ENCODE results near the gene JAK3.

The JAK3 gene

GRCh38 chr19:17865364-17866311, 17.9 kb upstream of the JAK3 start:
- DNase-seq (ENCODE audit: low read depth) = peak; percentile 67

DNA sequence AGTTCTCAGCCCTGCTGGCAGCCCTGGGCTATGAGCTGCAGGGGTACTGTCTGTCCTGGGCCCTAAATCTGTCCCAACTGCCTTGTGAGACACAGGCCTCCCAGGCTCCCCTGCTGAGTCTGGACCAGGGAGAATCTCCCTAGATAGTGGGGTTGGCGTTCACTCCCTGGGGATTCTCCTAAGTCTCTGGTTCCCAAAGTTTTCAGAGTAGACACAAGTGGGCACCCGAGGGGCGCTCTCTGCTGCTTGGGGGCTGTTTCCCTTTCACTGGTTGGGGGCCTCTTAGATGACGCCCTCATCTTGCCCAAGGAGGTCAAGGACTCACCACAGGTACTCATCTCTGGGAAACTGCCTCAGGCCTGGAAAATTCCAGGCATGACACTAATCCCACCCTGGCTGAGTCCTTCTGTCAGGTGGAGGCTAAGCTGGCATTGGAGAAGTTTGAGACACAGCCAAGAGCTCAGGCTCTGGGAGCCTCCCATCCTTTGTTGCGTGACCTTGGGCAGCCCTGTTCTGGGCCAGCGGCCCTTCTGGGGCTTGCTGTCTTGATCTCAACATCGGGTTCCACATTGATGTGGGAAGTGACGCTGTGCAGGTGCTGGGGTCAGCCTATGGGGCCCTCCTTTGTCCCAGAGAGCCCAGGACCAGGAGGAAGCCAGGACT, 15.9 kb upstream of the JAK3 start:
- peak; percentile 32 for DNase-seq (ENCODE audit: low read depth)

- DNase-seq (ENCODE audit: low read depth) = no peak
Observed at GRCh38 chr19:17862711-17863519, 15.1 kb upstream of the JAK3 start.

DNA sequence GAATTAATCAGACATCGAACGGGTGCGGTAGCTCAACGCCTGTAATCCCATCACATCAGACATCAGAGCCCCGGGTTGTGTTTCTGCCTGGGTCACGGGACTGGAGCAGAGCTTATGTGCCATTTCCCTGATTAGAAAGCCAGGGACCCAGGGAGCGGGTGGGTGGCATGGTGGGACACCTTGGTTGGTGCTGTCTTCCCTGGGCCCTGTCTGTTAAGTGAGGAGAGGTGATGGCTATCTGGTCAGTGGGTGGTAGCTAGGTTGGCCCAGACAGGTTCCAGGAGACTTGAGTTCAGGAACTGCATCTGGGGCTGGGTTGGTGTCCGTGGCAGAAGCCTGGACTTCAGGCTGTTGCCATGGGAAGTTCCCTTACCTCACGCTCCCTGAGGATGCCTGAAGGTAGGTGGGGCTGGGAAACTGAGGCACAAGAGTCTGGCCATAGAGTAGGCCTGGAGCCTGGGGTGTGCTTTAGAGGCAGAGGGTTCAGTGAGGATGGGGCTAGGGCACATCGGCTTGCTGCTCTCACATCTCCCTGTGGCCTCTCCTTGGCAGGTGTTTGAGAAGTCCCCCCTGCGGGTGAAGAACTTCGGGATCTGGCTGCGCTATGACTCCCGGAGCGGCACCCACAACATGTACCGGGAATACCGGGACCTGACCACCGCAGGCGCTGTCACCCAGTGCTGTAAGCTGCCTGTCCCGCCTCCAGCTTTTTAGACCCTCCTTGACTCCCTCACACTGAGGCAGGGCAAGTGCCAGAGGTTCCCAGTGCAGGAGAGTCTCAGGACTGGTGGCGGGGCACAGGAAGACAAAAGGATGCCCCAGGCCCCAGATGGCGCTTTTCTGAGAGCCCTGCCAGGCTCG, 14.0 kb upstream of the JAK3 start:
- no peak for DNase-seq (ENCODE audit: low read depth)

- peak; percentile 42 for DNase-seq (ENCODE audit: low read depth)
Observed at GRCh38 chr19:17860993-17861360, 13.2 kb upstream of the JAK3 start.

- DNase-seq (ENCODE audit: low read depth) = peak; percentile 28
Observed at GRCh38 chr19:17860331-17860992, 12.7 kb upstream of the JAK3 start.

- peak; percentile 100 for DNase-seq (ENCODE audit: low read depth)
Observed at GRCh38 chr19:17859533-17860330, 11.9 kb upstream of the JAK3 start, which contains the start of gene RPL18A. RPL18A (plus strand) TSS chr19:17859910; CDS start chr19:17859957, 47 bp downstream.

GRCh38 chr19:17855280-17856152, 7.7 kb upstream of the JAK3 start:
- DNase-seq (ENCODE audit: low read depth) = peak; percentile 79

GRCh38 chr19:17854061-17854460, 6.3 kb upstream of the JAK3 start:
- no peak for DNase-seq (ENCODE audit: low read depth)

- no peak for DNase-seq (ENCODE audit: low read depth)
Observed at GRCh38 chr19:17848595-17849292, 962 bp upstream of the JAK3 start.

GRCh38 chr19:17846146-17846545, 1.6 kb downstream of the JAK3 start:
- no peak for DNase-seq (ENCODE audit: low read depth)

- no peak for DNase-seq (ENCODE audit: low read depth)
Observed at GRCh38 chr19:17843908-17844490, 3.8 kb downstream of the JAK3 start.

DNA sequence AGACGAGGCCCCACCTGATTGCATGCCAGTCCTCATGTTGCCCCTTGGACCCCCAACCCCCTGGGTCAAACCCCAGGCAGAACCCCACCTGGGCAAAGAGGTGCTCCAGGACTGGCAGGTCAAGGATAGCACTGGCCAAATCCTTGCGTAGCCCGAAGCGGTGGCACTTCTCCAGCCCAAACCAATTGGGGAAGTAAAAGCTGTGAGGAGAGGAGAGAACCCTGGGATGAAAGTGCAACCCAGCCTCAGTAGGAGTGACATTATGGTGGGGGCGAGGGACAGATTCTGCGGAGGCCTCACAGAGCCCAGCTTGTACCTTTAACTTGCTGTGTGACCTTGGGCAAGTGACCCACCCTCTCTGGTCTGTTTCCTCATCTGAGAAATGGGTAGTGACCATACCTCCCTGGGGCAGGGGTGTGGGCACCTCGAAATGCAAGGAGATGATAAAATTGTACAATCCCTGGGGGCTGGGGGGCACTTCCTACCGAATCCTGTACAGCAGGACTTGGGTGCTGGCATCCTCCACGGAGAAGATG, 4.4 kb downstream of the JAK3 start:
- DNase-seq (ENCODE audit: low read depth) = no peak

- no peak for DNase-seq (ENCODE audit: low read depth)
Observed at GRCh38 chr19:17842663-17843291, 5.0 kb downstream of the JAK3 start.

DNA sequence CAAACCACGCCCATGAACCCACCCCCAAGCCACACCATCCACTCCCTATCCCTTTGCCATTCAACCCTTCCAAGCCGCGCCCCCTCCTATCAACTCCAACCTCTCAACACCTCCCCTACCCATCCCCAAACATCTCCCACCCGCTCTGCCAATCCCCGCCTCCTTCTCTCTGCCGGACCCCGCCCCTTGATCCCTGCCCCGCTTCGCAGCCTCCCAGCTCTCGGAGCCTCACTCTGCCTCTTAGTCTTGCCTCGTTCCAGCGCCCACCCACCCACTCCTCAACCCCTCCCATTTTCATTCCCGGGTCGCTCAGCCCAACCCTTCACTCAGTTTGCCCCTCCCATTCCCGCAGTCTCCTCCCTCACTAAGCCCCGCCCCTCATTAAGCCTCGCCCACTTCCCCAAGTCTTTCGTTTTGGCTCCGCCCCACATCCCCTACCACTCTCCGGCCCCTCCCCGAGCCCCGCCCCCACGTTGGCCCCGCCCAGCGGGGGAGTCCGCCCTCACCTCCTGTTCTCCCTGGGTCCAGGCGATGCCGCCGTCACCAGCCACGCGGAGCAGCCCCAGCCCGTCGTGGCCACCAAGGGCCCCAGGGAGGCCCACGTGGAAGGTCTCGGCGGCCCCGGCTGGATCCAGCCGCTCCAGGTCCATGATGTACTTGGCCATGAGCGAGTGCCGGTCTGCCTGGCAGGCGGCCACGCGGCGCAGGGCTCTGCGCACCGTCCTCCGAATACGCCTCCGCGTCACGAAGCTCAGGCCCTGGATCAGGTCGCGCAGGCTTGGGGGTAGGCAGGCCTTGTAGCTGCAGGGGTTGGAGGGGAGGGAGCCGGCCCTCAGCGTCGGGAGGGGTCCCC, 5.7 kb downstream of the JAK3 start:
- DNase-seq (ENCODE audit: low read depth) = peak; percentile 85

DNA sequence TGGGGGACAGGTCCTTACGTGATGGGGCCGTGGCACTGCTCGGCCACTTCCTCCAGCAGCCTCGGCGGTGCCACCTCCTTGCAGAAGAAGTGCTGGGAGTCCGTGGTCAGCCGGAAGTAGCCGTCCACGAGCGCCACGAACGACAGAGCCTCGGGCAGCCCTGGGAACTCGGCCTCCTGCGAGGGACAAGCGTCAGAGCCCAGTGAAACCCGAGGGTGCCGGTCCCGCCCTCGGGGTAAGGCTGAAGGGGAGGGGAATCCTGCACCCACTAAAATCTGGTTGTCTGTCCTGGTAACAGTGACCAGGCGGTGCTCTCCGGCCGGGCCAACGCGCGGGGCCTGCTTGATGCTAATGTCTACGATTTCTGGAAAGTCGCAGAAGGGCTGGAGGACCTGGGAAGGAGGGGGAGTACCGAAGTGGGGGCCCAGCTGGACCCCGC, 6.4 kb downstream of the JAK3 start:
- DNase-seq (ENCODE audit: low read depth) = no peak
